ENCODE results near the gene CACNG5. TPM values are rescaled to one million over a fixed set of nuclear protein-coding genes. Genes with fewer than 3 reads are reported as not detected.

The CACNG5 gene
- total RNA-seq, 4 donors from 2014 or later = not detected

- H3K27me3 ChIP-seq = no peaks in the 10 kb centered on the region
- no peaks in the 10 kb centered on the region for H3K9me3 ChIP-seq
- TF ChIP-seq POLR2AphosphoS5 (IDR thresholded peaks at IDR 0.05) (no peak), CTCF (IDR thresholded peaks at IDR 0.05) (no peak), POLR2A (IDR thresholded peaks at IDR 0.05; ENCODE audit: low read depth) (no peak), EP300 (IDR thresholded peaks at IDR 0.05) (no peak)
- no peak overlapping the region for H3K27ac ChIP-seq (replicated peaks in 1 of 4)
- no peak for DNase-seq (ENCODE audit: extremely low spot score)
- peaks cover 0 to 3% (median 0%) of the 10 kb centered on the region in 4 donors for H3K4me1 ChIP-seq
- peaks cover 0 to 53% (median 19%) of the 10 kb centered on the region in 4 donors for H3K36me3 ChIP-seq
- H3K4me3 ChIP-seq = no peak overlapping the region
- WGBS = 94% methylated on average over 3 of the region's 3 CpGs
- intact Hi-C loops (cut with DNase I) = no loop called here
Observed at GRCh38 chr17:66795486-66795885, 39.4 kb upstream of the CACNG5 start.

GRCh38 chr17:66799849-66800537 is 34.9 kb upstream of the CACNG5 start:
- DNase-seq (ENCODE audit: extremely low spot score) = no peak
- H3K4me1 ChIP-seq = no peaks in the 10 kb centered on the region
- WGBS = 74% methylated on average over 10 of the region's 10 CpGs
- TF ChIP-seq POLR2A (IDR thresholded peaks at IDR 0.05; ENCODE audit: low read depth) = no peak
- no peak for TF ChIP-seq EP300 (IDR thresholded peaks at IDR 0.05)
- no peak for TF ChIP-seq POLR2AphosphoS5 (IDR thresholded peaks at IDR 0.05)
- no peak for TF ChIP-seq CTCF (IDR thresholded peaks at IDR 0.05)
- H3K4me3 ChIP-seq = no peak overlapping the region
- no peak overlapping the region for H3K27ac ChIP-seq (replicated peaks in 1 of 4)
- peaks cover 0 to 60% (median 25%) of the 10 kb centered on the region in 4 donors for H3K36me3 ChIP-seq
- H3K9me3 ChIP-seq = no peaks in the 10 kb centered on the region
- intact Hi-C loops (cut with DNase I) = no loop called here
- no peaks in the 10 kb centered on the region for H3K27me3 ChIP-seq

- Histone ChIP-seq H3K27ac (replicated peaks in 1 of 4) (no peak overlapping the region), H3K4me1 (no peaks in the 10 kb centered on the region), H3K9me3 (no peaks in the 10 kb centered on the region), H3K36me3 (peaks cover 0 to 40% (median 22%) of the 10 kb centered on the region in 4 donors), H3K4me3 (no peak overlapping the region), H3K27me3 (no peaks in the 10 kb centered on the region)
- TF ChIP-seq POLR2A (IDR thresholded peaks at IDR 0.05; ENCODE audit: low read depth) (no peak), EP300 (IDR thresholded peaks at IDR 0.05) (no peak), POLR2AphosphoS5 (IDR thresholded peaks at IDR 0.05) (no peak), CTCF (IDR thresholded peaks at IDR 0.05) (no peak)
- DNase-seq (ENCODE audit: extremely low spot score) = no peak
- intact Hi-C loops (cut with DNase I) = no loop called here
- 92% methylated on average over 18 of the region's 19 CpGs for WGBS
Observed at GRCh38 chr17:66803474-66803951, 31.4 kb upstream of the CACNG5 start.

- TF ChIP-seq CTCF (IDR thresholded peaks at IDR 0.05) = no peak
- no peak for TF ChIP-seq EP300 (IDR thresholded peaks at IDR 0.05)
- TF ChIP-seq POLR2AphosphoS5 (IDR thresholded peaks at IDR 0.05) = no peak
- no peak for TF ChIP-seq POLR2A (IDR thresholded peaks at IDR 0.05; ENCODE audit: low read depth)
- H3K27me3 ChIP-seq = no peaks in the 10 kb centered on the region
- H3K9me3 ChIP-seq = no peaks in the 10 kb centered on the region
- DNase-seq (ENCODE audit: extremely low spot score) = no peak
- peaks cover 0 to 38% (median 21%) of the 10 kb centered on the region in 4 donors for H3K36me3 ChIP-seq
- no peak overlapping the region for H3K27ac ChIP-seq (replicated peaks in 1 of 4)
- intact Hi-C loops (cut with DNase I) = no loop called here
- H3K4me3 ChIP-seq = no peak overlapping the region
- H3K4me1 ChIP-seq = no peaks in the 10 kb centered on the region
- whole genome bisulfite sequencing = 76% methylated on average over 7 of the region's 10 CpGs
Observed at GRCh38 chr17:66805567-66805966, 29.4 kb upstream of the CACNG5 start.
